Esophagus muscularis mucosa (tissue), 4 donors: ENCODE results near the gene BRSK2.

ENCODE experiments used
- CTCF ChIP-seq, 3 experiments: fragments of 200-600 bp in 2 of 3; fragments of 450-650 bp in 1 of 3; sonication (generic) in 2 of 3; IDR thresholded peaks; one replicate each; pipeline ENCODE4 v1.5.1; 2017 to 2019; ENCODE audit warnings: antibody characterized with exemption in 3 of 3, mild to moderate bottlenecking in 2 of 3, moderate library complexity in 1 of 3
- EP300 ChIP-seq: sonication (generic); formaldehyde crosslinking; IDR thresholded peaks from one replicate; pipeline ENCODE4 v1.6.1; 2017; ENCODE audit warnings: antibody characterized with exemption
- POLR2A ChIP-seq: fragments of 450-650 bp; IDR thresholded peaks from one replicate; pipeline ENCODE4 v1.6.1; 2017; ENCODE audit warnings: antibody characterized with exemption, moderate library complexity, mild to moderate bottlenecking, low read depth

- TF ChIP-seq POLR2A: no peak
- TF ChIP-seq CTCF (IDR thresholded peaks at IDR 0.05): no peak
- no peak for TF ChIP-seq EP300
These were observed 50.3 kb downstream of the BRSK2 start for GRCh38 chr11:1440066-1440465.
